Fibroblast of mammary gland (primary cell): ENCODE data around the gene GGT5.
A peak's percentile ranks its signal among the peaks of the same experiment; 100 is the strongest.

Experiments
- DNase-seq: peaks from one replicate; pipeline ENCODE4 v3.0.0-alpha.2; 2010; ENCODE audit warnings: low read depth
- H3K4me3 ChIP-seq: 2 replicates; pipeline ENCODE4 v1.5.1; 2011; ENCODE audit warnings: low read depth, mild to moderate bottlenecking, low read length, moderate library complexity; ENCODE audit not compliant: control insufficient read depth
- CTCF ChIP-seq: conservative IDR thresholded peaks from 2 replicates; pipeline ENCODE4 v1.5.1; 2011; ENCODE audit warnings: low read depth, low read length, inconsistent platforms; ENCODE audit not compliant: control insufficient read depth, insufficient read depth

GGT5 gene

GRCh38 chr22:24179478-24180210 lies 65.2 kb downstream of the GGT5 start:
- TF ChIP-seq CTCF: no peak
- no peak overlapping the region for H3K4me3 ChIP-seq
- DNase-seq: no peak

- peak; percentile 41 for TF ChIP-seq CTCF
- DNase-seq: no peak
- H3K4me3 ChIP-seq: no peak overlapping the region
These were observed 66.1 kb downstream of the GGT5 start for GRCh38 chr22:24178502-24179440.

- H3K4me3 ChIP-seq: no peak overlapping the region
- no peak for TF ChIP-seq CTCF
- DNase-seq: no peak
These were observed 66.9 kb downstream of the GGT5 start for GRCh38 chr22:24178021-24178431.

- TF ChIP-seq CTCF: no peak
- no peak for DNase-seq
- H3K4me3 ChIP-seq: no peak overlapping the region
These were observed 67.4 kb downstream of the GGT5 start for GRCh38 chr22:24177456-24177855.

GRCh38 chr22:24177045-24177444 lies 67.8 kb downstream of the GGT5 start:
- no peak overlapping the region for H3K4me3 ChIP-seq
- DNase-seq: no peak
- TF ChIP-seq CTCF: no peak

- TF ChIP-seq CTCF: no peak
- no peak for DNase-seq
- H3K4me3 ChIP-seq: no peak overlapping the region
These were observed 68.3 kb downstream of the GGT5 start for GRCh38 chr22:24176630-24177029.
